Parathyroid adenoma (tissue), 2 donors: ENCODE data around the gene CYB5RL.

Experiments
- H2AFZ ChIP-seq: fragments of 300-600 bp; sonication (generic); one replicate; pipeline ENCODE4 v1.7.0; 2017; ENCODE audit warnings: antibody characterized with exemption, mild to moderate bottlenecking
- H3K27ac ChIP-seq: fragments of 300-600 bp; sonication (generic); one replicate; pipeline ENCODE4 v1.7.0; 2017
- H3K27me3 ChIP-seq: fragments of 300-600 bp; sonication (generic); one replicate; pipeline ENCODE4 v1.7.0; 2017; ENCODE audit warnings: low read length; ENCODE audit not compliant: control insufficient read depth, insufficient read depth
- H3K36me3 ChIP-seq: fragments of 300-600 bp; sonication (generic); one replicate; pipeline ENCODE4 v1.7.0; 2017; ENCODE audit warnings: low read length; ENCODE audit not compliant: control insufficient read depth, insufficient read depth
- H3K4me1 ChIP-seq: fragments of 300-600 bp; sonication (generic); one replicate; pipeline ENCODE4 v1.7.0; 2017; ENCODE audit warnings: control low read depth
- H3K4me2 ChIP-seq: fragments of 300-600 bp; sonication (generic); one replicate; pipeline ENCODE4 v1.7.0; 2017; ENCODE audit warnings: low read length
- H3K4me3 ChIP-seq: fragments of 300-600 bp; sonication (generic); one replicate; pipeline ENCODE4 v1.7.0; 2017; ENCODE audit warnings: low read depth, low read length
- H3K79me2 ChIP-seq: fragments of 300-600 bp; sonication (generic); one replicate; pipeline ENCODE4 v1.7.0; 2017; ENCODE audit warnings: control low read depth
- H3K9ac ChIP-seq: fragments of 300-600 bp; sonication (generic); one replicate; pipeline ENCODE4 v1.7.0; 2017; ENCODE audit warnings: mild to moderate bottlenecking
- H3K9me3 ChIP-seq: fragments of 300-600 bp; sonication (generic); one replicate; pipeline ENCODE4 v1.7.0; 2017; ENCODE audit warnings: low read length; ENCODE audit not compliant: control insufficient read depth
- CTCF ChIP-seq: fragments of 300-600 bp; sonication (generic); IDR thresholded peaks from one replicate; pipeline ENCODE4 v1.7.0; 2017; ENCODE audit warnings: antibody characterized with exemption, mild to moderate bottlenecking
- donor health status: primary hyperparathyroidism.

CYB5RL gene, protein sequence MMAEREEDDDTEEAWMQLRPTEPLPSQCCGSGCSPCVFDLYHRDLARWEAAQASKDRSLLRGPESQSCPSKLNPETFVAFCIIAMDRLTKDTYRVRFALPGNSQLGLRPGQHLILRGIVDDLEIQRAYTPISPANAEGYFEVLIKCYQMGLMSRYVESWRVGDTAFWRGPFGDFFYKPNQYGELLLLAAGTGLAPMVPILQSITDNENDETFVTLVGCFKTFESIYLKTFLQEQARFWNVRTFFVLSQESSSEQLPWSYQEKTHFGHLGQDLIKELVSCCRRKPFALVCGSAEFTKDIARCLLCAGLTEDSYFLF

DNA sequence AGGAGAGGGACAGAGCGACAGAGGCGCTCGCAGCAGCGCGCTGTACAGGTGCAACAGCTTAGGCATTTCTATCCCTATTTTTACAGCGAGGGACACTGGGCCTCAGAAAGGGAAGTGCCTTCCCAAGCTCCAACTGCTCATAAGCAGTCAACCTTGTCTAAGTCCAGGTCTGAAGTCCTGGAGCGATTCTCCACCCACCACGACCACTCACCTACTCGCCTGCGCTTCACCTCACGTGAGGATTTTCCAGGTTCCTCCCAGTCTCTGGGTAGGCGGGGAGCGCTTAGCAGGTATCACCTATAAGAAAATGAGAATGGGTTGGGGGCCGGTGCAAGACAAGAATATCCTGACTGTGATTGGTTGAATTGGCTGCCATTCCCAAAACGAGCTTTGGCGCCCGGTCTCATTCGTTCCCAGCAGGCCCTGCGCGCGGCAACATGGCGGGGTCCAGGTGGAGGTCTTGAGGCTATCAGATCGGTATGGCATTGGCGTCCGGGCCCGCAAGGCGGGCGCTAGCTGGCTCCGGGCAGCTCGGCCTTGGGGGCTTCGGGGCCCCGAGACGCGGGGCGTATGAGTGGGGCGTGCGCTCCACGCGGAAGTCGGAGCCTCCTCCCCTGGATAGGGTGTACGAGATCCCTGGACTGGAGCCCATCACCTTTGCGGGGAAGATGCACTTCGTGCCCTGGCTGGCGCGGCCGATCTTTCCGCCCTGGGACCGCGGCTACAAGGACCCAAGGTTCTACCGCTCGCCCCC is at the start of gene CYB5RL, which contains the start of gene MRPL37:
Gene CYB5RL (minus strand): TSS at position 266 of the 754 bp plus-strand sequence. CDS start 4,414 bp downstream, outside the sequence.
Gene MRPL37 (plus strand): TSS at position 403 of the 754 bp plus-strand sequence. CDS start 77 bp downstream, at position 480.
- Histone ChIP-seq H3K4me2 (peak within 1 kb of the TSS; percentile 77), H3K9ac (peak within 1 kb of the TSS; percentile 80), H3K9me3 (no peaks in the 10 kb centered on the region), H3K27me3 (no peaks in the 10 kb centered on the region), H3K27ac (peak within 1 kb of the TSS; percentile 49), H3K79me2 (peaks cover 12% of the 10 kb centered on the region), H3K4me3 (peak within 1 kb of the TSS; percentile 89), H3K36me3 (no peaks in the 10 kb centered on the region), H2AFZ (peak within 1 kb of the TSS; percentile 93), H3K4me1 (peaks cover 5% of the 10 kb centered on the region)
- no peak for TF ChIP-seq CTCF

DNA sequence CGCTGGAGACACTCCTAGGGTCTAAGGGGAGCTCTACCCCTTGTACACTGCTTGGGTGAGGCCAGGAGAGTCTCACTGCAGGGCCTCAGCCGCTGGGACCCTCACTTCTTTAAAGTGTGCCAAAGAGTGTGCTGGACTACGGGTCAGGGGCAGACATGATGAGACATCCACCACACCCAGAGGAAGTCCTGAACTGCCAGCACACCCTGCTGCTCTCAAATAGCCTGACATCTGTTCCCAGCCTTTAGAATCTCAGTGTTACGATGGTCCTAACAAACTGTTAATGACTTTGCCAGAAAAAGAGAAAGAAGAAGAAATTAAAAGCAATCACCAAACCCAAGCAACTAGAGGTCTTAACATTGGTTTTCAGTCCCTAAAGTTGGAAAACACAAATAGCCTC is 49.1 kb upstream of the CYB5RL start:
- H3K4me2 ChIP-seq: no peak overlapping the region
- H3K4me1 ChIP-seq: no peaks in the 10 kb centered on the region
- H3K27me3 ChIP-seq: no peaks in the 10 kb centered on the region
- no peak for TF ChIP-seq CTCF
- no peaks in the 10 kb centered on the region for H3K9me3 ChIP-seq
- no peaks in the 10 kb centered on the region for H3K36me3 ChIP-seq
- no peak overlapping the region for H3K27ac ChIP-seq
- H3K4me3 ChIP-seq: no peak overlapping the region
- no peak overlapping the region for H2AFZ ChIP-seq
- H3K9ac ChIP-seq: no peak overlapping the region
- no peaks in the 10 kb centered on the region for H3K79me2 ChIP-seq

DNA sequence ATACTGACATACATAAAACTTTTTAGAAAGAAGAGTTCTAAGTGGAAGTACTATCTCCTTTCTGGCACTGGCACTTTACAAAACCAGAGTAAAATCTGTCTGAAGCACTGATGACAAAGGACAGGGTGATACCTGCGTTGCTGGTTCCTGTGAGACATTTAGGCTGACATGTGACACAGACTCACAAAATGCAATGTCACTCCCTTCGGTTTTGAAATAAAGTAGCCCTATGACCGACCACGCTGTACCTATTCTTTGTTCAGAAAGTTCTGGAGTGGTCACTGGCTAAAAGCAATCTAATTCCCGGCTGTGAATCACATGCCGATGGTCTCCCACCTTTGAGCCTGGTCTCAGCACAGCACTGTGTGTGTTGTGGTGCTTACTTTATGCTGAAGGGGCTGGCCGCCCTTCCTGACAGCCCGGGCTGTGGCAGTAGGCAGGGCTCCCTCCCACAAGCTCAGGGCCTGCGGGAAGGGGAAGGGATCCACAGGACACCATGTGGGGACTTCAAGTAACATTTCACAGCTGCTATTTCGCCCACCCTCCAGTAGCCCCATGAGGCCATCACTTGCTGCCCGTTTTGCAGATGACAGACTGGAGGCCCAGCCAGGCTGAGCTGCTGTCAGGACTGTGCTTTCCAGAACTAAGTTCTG is 48.2 kb upstream of the CYB5RL start:
- Histone ChIP-seq H3K9ac (no peak overlapping the region), H3K36me3 (no peaks in the 10 kb centered on the region), H3K79me2 (no peaks in the 10 kb centered on the region), H3K4me2 (no peak overlapping the region), H3K4me3 (no peak overlapping the region), H3K27ac (no peak overlapping the region), H3K4me1 (no peaks in the 10 kb centered on the region), H3K27me3 (no peaks in the 10 kb centered on the region), H2AFZ (no peak overlapping the region), H3K9me3 (no peaks in the 10 kb centered on the region)
- TF ChIP-seq CTCF: no peak

DNA sequence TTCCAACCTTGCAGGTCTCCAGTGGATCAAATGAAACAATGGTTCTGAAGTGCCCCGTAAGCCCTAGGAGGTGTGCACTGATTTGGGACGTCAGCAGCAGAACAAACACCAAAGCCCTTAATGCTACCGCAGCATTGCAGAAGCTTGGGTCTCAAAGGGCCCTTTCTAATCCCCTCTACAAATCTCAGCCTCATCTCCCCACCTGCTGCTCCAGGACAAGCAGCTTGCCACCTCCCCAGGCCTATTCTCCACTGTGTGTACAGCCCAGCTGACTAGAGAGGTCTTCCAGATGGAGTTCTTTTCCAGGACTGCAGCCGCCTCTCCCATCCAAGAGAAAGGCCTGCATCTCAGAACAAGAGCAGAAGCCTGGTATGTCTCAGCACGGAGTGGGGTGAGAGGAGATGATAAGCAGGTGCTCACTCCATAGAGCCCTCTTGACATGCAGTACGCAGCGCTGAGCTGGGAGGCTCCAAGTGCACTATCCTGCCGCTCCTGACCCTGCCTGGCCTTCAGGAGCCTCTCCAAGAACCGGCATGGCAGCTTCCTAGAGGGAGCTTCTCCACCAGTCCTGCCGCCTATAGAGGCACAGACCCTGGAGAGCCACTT is 46.4 kb upstream of the CYB5RL start:
- no peak for TF ChIP-seq CTCF
- Histone ChIP-seq H2AFZ (no peak overlapping the region), H3K9me3 (no peaks in the 10 kb centered on the region), H3K4me3 (no peak overlapping the region), H3K36me3 (no peaks in the 10 kb centered on the region), H3K4me1 (no peaks in the 10 kb centered on the region), H3K79me2 (no peaks in the 10 kb centered on the region), H3K4me2 (no peak overlapping the region), H3K27ac (no peak overlapping the region), H3K9ac (no peak overlapping the region), H3K27me3 (no peaks in the 10 kb centered on the region)
